Caco-2 (cell line): ENCODE data around the gene IGFALS. TPM values are rescaled to one million over a fixed set of nuclear protein-coding genes. Genes with fewer than 3 reads are reported as not detected.

ENCODE experiments used
- BruUV-seq: library from RNA; stranded (reverse); fragments of 400-500 nt; replicated peaks from 2 replicates; lab custom pipeline; 2021; lab: Mats Ljungman, UMichigan
- CTCF ChIA-PET: fragments of 300-600 bp; sonication (Branson Sonifier 250); formaldehyde crosslinking; loops from one replicate; lab custom pipeline; 2022; ENCODE audit warnings: antibody characterized with exemption; lab: Charles Lee
- POLR2A ChIA-PET: fragments of 300-600 bp; sonication (Branson Sonifier 250); formaldehyde crosslinking; loops from one replicate; lab custom pipeline; 2022; ENCODE audit warnings: antibody characterized with exemption; lab: Charles Lee
- DNase-seq, 2 experiments: peaks; one replicate each; pipeline versions ENCODE4 v3.0.0 to v3.0.0-alpha.2; 2020 to 2022
- H3K27me3 ChIP-seq: replicated peaks from 2 replicates; pipeline ENCODE4 v1.6.0; 2011; ENCODE audit warnings: low read length; ENCODE audit not compliant: control insufficient read depth, insufficient read depth
- H3K36me3 ChIP-seq: 2 replicates; pipeline ENCODE4 v1.5.1; 2011; ENCODE audit warnings: low read length; ENCODE audit not compliant: control insufficient read depth, insufficient read depth
- H3K4me1 ChIP-seq: fragments of 250-450 bp; sonication (Bioruptor Pico); 2 replicates; pipeline ENCODE4 v1.5.1; 2020; ENCODE audit warnings: mild to moderate bottlenecking
- H3K4me3 ChIP-seq: 2 replicates; pipeline ENCODE4 v1.5.1; 2011; ENCODE audit warnings: low read depth, mild to moderate bottlenecking, control low read depth, low read length
- H3K9me3 ChIP-seq: fragments of 250-450 bp; sonication (Bioruptor Pico); 2 replicates; pipeline ENCODE4 v1.5.1; 2020; ENCODE audit warnings: mild to moderate bottlenecking, moderate library complexity
- H3K27ac Mint-ChIP-seq: one replicate; pipeline ENCODE4 v1.8.0; 2022; ENCODE audit warnings: mixed read lengths; ENCODE audit not compliant: unreplicated experiment
- H3K27me3 Mint-ChIP-seq: one replicate; pipeline ENCODE4 v1.8.0; 2022; ENCODE audit warnings: mixed read lengths; ENCODE audit not compliant: insufficient read depth, unreplicated experiment
- H3K36me3 Mint-ChIP-seq: one replicate; pipeline ENCODE4 v1.8.0; 2022; ENCODE audit warnings: mild to moderate bottlenecking, mixed read lengths; ENCODE audit not compliant: insufficient read depth, unreplicated experiment
- H3K4me1 Mint-ChIP-seq: one replicate; pipeline ENCODE4 v1.8.0; 2022; ENCODE audit warnings: low read depth, mixed read lengths; ENCODE audit not compliant: unreplicated experiment
- H3K4me3 Mint-ChIP-seq: one replicate; pipeline ENCODE4 v1.8.0; 2022; ENCODE audit warnings: mild to moderate bottlenecking, moderate library complexity, mixed read lengths; ENCODE audit not compliant: unreplicated experiment
- H3K9me3 Mint-ChIP-seq: one replicate; pipeline ENCODE4 v1.8.0; 2022; ENCODE audit warnings: mixed read lengths; ENCODE audit not compliant: unreplicated experiment
- intact Hi-C: fragments of 100-400 bp; cut with micrococcal nuclease; formaldehyde crosslinking; loops from one replicate; pipeline ENCODE4 v1.10.0; 2022; ENCODE audit not compliant: unreplicated experiment
- total RNA-seq: library from RNA; stranded (reverse); gene quantifications from 2 replicates; pipeline ENCODE4 v1.2.3, GENCODE V29; 2022
- TF ChIP-seq, protein P1 (sequence below), 2 experiments: fragments of 200-600 bp in 1 of 2; IDR thresholded peaks; 1 replicate in 1 of 2; 2 replicates in 1 of 2; pipeline versions ENCODE4 v1.5.1 to v1.8.0; 2011 to 2022; ENCODE audit warnings: antibody characterized with exemption in 1 of 2, control low read depth in 1 of 2, inconsistent platforms in 1 of 2, low read depth in 1 of 2, low read length in 1 of 2, mild to moderate bottlenecking in 1 of 2, moderate library complexity in 1 of 2; ENCODE audit not compliant: insufficient read depth in 1 of 2, severe bottlenecking in 1 of 2, unreplicated experiment in 1 of 2

IGFALS gene
- total RNA-seq, 1 experiment from 2014 or later, result not detected

DNA sequence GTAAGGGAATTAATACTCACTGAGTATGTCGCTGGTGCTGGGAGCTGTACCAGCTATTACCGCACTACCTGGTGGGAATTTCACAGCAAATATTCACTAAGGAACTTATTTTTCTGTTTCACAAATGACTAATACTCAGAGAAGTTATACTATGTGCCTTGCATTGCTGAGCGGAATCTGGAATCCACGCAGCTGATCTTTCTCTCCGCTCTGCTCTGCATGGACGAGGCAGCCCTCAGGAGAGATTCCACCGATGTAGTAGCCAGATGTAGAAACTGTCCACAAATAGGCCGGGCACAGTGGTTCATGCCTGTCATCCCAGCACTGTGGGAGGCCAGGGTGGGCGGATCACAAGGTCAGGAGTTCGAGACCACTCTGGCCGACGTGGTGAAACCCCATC lies 39.3 kb downstream of the IGFALS start:
- Histone ChIP-seq H3K9me3 (no peaks in the 10 kb centered on the region), H3K27me3 (no peaks in the 10 kb centered on the region), H3K4me3 (no peak overlapping the region), H3K4me1 (peaks cover 16% of the 10 kb centered on the region), H3K36me3 (no peaks in the 10 kb centered on the region)
- Mint-ChIP-seq H3K27ac (no peak overlapping the region), H3K36me3 (peaks cover 25% of the 10 kb centered on the region), H3K4me1 (peaks cover 7% of the 10 kb centered on the region), H3K27me3 (no peaks in the 10 kb centered on the region), H3K9me3 (no peaks in the 10 kb centered on the region), H3K4me3 (no peak overlapping the region)
- POLR2A ChIA-PET, result no interaction called here
- CTCF ChIA-PET, result no interaction called here
- TF ChIP-seq, protein P1, sequence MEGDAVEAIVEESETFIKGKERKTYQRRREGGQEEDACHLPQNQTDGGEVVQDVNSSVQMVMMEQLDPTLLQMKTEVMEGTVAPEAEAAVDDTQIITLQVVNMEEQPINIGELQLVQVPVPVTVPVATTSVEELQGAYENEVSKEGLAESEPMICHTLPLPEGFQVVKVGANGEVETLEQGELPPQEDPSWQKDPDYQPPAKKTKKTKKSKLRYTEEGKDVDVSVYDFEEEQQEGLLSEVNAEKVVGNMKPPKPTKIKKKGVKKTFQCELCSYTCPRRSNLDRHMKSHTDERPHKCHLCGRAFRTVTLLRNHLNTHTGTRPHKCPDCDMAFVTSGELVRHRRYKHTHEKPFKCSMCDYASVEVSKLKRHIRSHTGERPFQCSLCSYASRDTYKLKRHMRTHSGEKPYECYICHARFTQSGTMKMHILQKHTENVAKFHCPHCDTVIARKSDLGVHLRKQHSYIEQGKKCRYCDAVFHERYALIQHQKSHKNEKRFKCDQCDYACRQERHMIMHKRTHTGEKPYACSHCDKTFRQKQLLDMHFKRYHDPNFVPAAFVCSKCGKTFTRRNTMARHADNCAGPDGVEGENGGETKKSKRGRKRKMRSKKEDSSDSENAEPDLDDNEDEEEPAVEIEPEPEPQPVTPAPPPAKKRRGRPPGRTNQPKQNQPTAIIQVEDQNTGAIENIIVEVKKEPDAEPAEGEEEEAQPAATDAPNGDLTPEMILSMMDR (IDR thresholded peaks at IDR 0.05; ENCODE audit: insufficient read depth in 1 of 2, low read depth in 1 of 2, low read length in 1 of 2, severe bottlenecking in 1 of 2, unreplicated experiment in 1 of 2), result no peak
- intact Hi-C loops, result no loop called here
- BruUV-seq, result no TSS peak
- no peak for DNase-seq

DNA sequence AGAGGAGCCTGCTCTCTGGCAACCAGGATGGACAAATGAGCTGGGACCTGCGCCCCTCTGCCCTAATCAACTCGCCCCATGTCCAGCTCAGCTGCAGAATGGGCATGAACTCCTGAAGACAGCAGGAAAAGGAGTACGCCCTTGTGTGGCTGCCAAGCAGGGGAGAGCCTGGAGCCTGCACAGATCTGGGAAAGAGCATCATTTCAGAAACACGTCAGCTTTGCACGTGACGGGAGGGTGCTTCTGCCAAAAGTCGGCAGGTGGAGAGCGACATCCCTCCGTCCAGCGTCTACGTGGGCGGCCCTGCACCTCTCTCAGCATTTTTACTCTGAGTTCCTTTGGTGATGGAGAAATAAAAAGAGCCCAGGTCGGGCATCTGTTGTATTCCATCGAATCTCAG lies 40.7 kb downstream of the IGFALS start:
- no peak overlapping the region for H3K27ac Mint-ChIP-seq
- intact Hi-C loops, result no loop called here
- Histone ChIP-seq H3K9me3 (no peaks in the 10 kb centered on the region), H3K36me3 (no peaks in the 10 kb centered on the region), H3K4me3 (no peak overlapping the region), H3K27me3 (no peaks in the 10 kb centered on the region), H3K4me1 (peaks cover 10% of the 10 kb centered on the region)
- H3K9me3 Mint-ChIP-seq, result no peaks in the 10 kb centered on the region
- H3K4me3 Mint-ChIP-seq, result no peak overlapping the region
- TF ChIP-seq, protein P1 (IDR thresholded peaks at IDR 0.05; ENCODE audit: insufficient read depth in 1 of 2, low read depth in 1 of 2, low read length in 1 of 2, severe bottlenecking in 1 of 2, unreplicated experiment in 1 of 2), result no peak
- ChIA-PET POLR2A (no interaction called here), CTCF (interaction anchor here (0.7 kb wide), 1 partner anchor 62 kb away, joined by 4 read pairs; no protein-coding TSS in a partner anchor)
- no peak for DNase-seq
- H3K4me1 Mint-ChIP-seq, result peaks cover 6% of the 10 kb centered on the region
- BruUV-seq, result no TSS peak
- H3K36me3 Mint-ChIP-seq, result peaks cover 28% of the 10 kb centered on the region
- H3K27me3 Mint-ChIP-seq, result no peaks in the 10 kb centered on the region

DNA sequence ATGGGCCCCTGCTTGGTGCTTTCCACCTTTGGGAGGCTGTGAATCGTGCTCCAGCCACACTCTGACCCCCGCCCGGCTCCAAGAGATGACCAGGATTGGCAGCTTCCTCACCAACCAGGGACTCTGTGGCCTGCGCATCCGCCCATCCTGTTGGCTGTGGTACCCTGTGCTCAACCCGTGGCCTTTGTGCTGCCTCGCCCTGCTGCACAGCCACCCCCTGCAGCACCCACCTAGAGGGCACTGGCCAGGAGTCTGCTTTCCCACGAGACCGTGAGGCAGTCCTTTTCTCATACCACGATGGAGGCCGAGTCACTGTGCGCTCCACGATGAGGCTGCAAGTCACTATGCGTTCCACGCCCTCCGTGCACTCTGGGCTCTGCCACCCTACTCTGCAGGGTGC lies 41.6 kb downstream of the IGFALS start:
- Histone ChIP-seq H3K9me3 (no peaks in the 10 kb centered on the region), H3K4me3 (no peak overlapping the region), H3K4me1 (peaks cover under 1% of the 10 kb centered on the region; the same call in 1 of the 2 replicates), H3K27me3 (no peaks in the 10 kb centered on the region), H3K36me3 (no peaks in the 10 kb centered on the region)
- H3K4me3 Mint-ChIP-seq, result no peak overlapping the region
- H3K27me3 Mint-ChIP-seq, result no peaks in the 10 kb centered on the region
- BruUV-seq, result no TSS peak
- no peaks in the 10 kb centered on the region for H3K9me3 Mint-ChIP-seq
- TF ChIP-seq, protein P1 (IDR thresholded peaks at IDR 0.05; ENCODE audit: insufficient read depth in 1 of 2, low read depth in 1 of 2, low read length in 1 of 2, severe bottlenecking in 1 of 2, unreplicated experiment in 1 of 2), result no peak
- CTCF ChIA-PET, result interaction anchor here (0.7 kb wide), 1 partner anchor 62 kb away, joined by 4 read pairs; no protein-coding TSS in a partner anchor
- POLR2A ChIA-PET, result no interaction called here
- no peak for DNase-seq
- H3K36me3 Mint-ChIP-seq, result peaks cover 31% of the 10 kb centered on the region
- no peaks in the 10 kb centered on the region for H3K4me1 Mint-ChIP-seq
- H3K27ac Mint-ChIP-seq, result no peak overlapping the region
- intact Hi-C loops, result no loop called here
